T-helper 1 cell treated with Interleukin-12 subunit alpha and Interleukin-12 subunit beta and Interleukin-4 antibody, amounts not matched to agents 30 μg/mL and 1 μg/mL, for 36 hours (primary cell): ENCODE measurements around the gene ATP11A.

ENCODE experiments used
- H3K27ac Mint-ChIP-seq: one replicate; pipeline ENCODE4 v1.8.0; 2021; ENCODE audit warnings: mild to moderate bottlenecking, mixed read lengths
- H3K27me3 Mint-ChIP-seq: one replicate; pipeline ENCODE4 v1.8.0; 2021; ENCODE audit warnings: low read depth, mixed read lengths
- H3K36me3 Mint-ChIP-seq: one replicate; pipeline ENCODE4 v1.8.0; 2021; ENCODE audit warnings: low read depth, mixed read lengths
- H3K4me1 Mint-ChIP-seq: one replicate; pipeline ENCODE4 v1.8.0; 2021; ENCODE audit warnings: low read depth, mixed read lengths
- H3K4me3 Mint-ChIP-seq: one replicate; pipeline ENCODE4 v1.8.0; 2021; ENCODE audit warnings: mild to moderate bottlenecking, moderate library complexity, mixed read lengths
- H3K9me3 Mint-ChIP-seq: one replicate; pipeline ENCODE4 v1.8.0; 2021; ENCODE audit warnings: mixed read lengths

Gene ATP11A

DNA sequence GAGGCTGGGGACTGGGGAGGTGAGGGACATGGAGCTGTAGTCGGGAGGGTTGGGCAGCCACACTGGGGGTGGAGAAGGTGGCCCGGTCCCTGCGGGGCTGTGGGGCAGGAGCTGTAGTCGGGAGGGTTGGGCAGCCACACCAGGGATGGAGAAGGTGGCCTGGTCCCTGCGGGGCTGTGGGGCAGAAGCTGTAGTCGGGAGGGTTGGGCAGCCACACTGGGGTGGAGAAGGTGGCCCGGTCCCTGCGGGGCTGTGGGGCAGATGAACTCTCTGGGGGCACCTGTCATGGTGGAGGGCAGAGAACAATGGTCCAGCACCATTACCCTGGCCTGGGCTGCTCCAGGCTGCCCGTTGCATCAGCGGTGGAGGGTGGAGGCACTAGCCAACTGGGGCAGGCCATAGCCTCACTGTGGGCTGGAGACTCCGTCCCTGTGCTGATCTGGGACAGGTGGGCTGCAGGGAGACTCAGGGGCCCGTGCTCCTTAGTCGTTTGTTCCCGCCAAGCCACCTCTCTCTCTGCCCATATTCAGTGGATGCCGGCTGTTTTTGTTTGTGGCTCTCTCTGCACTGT is 51.4 kb downstream of the ATP11A start:
- Mint-ChIP-seq H3K27ac (no peak overlapping the region), H3K36me3 (no peaks in the 10 kb centered on the region), H3K4me3 (no peak overlapping the region), H3K4me1 (peaks cover 8% of the 10 kb centered on the region), H3K9me3 (no peaks in the 10 kb centered on the region), H3K27me3 (no peaks in the 10 kb centered on the region)

- H3K4me1 Mint-ChIP-seq: peaks cover 8% of the 10 kb centered on the region
- H3K9me3 Mint-ChIP-seq: no peaks in the 10 kb centered on the region
- no peak overlapping the region for H3K27ac Mint-ChIP-seq
Observed at GRCh38 chr13:112741835-112742570, 52.2 kb downstream of the ATP11A start.

DNA sequence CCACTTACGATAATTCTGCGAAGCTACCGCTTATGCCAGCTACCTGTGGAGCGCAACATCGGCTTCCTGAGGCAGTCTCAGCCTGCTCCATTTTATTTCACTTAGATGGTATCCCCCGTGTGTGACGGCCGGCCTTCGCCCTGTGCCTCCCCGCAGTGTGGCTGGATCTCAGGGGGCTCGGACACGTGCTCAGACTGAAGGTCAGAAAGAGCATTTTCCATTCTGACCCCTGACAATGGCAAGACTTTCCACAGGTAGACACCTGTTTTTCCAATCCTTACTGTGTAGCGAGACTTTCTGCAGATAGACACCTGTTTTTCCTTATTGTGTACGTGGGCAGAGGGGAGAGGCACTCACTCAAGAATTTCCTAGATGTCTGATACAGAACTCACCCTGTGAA is 52.7 kb downstream of the ATP11A start:
- Mint-ChIP-seq H3K4me1 (peaks cover 8% of the 10 kb centered on the region), H3K27me3 (no peaks in the 10 kb centered on the region), H3K4me3 (no peak overlapping the region), H3K27ac (no peak overlapping the region), H3K9me3 (no peaks in the 10 kb centered on the region), H3K36me3 (no peaks in the 10 kb centered on the region)

More at GRCh38 chr13:112741835-112742570, 52.2 kb downstream of the ATP11A start:
- Mint-ChIP-seq H3K4me3 (no peak overlapping the region), H3K36me3 (no peaks in the 10 kb centered on the region), H3K27me3 (no peaks in the 10 kb centered on the region)

DNA sequence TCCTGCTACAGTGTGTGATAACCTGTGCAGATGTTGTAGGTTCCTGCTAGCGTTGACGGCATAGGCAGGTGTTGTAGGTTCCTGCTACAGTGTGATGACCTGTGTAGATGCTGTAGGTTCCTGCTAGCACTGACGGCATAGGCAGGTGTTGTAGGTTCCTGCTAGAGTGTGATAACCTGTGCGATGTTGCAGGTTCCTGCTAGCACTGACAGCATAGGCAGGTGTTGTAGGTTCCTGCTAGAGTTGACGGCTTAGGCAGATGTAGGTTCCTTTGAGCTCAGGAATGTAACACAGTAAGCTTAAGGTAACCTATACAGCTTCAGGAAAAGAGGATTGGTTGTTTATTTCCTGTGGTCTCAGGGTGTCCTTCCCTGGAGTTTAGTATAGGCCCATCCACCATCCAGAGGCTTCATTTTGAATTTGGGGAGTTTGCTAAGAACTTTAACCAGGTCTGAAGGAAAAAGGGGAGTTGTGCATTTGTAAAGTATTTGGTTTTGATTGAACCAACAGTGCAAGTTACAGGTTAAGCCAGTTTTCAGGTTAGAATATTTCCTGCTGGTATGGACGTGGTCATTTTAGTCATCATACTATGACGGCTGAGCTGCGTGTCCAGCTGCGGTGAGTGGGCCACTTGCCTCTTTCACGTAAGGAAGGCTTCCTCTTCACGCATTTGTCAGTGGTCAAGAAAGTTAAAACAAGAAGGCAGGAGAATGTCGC is 53.8 kb downstream of the ATP11A start:
- H3K27ac Mint-ChIP-seq: no peak overlapping the region
- no peaks in the 10 kb centered on the region for H3K36me3 Mint-ChIP-seq
- H3K4me1 Mint-ChIP-seq: peaks cover 8% of the 10 kb centered on the region
- no peaks in the 10 kb centered on the region for H3K9me3 Mint-ChIP-seq
- H3K27me3 Mint-ChIP-seq: no peaks in the 10 kb centered on the region
- no peak overlapping the region for H3K4me3 Mint-ChIP-seq

- Mint-ChIP-seq H3K27ac (no peak overlapping the region), H3K4me3 (no peak overlapping the region), H3K9me3 (no peaks in the 10 kb centered on the region), H3K4me1 (peaks cover 9% of the 10 kb centered on the region), H3K36me3 (no peaks in the 10 kb centered on the region), H3K27me3 (no peaks in the 10 kb centered on the region)
Observed at GRCh38 chr13:112744168-112745021, 54.6 kb downstream of the ATP11A start.

DNA sequence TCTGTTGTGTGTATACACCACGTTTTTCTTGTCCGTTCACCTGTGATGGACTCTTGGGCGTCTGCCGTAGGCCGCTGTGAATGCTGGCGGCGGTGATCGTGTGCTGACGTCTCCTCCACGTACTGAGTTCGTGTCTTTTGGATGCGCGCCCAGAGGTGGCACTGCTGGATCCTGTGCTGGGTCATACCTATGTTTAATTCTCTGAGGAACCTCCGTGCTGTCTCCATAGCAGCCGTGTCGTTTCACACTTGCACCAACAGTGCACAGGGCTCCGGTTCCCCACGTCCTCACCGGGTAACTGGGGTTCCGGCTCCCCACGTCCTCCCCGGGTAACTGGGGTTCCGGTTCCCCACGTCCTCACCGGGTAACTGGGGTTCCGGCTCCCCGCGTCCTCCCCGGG is 56.2 kb downstream of the ATP11A start:
- H3K9me3 Mint-ChIP-seq: no peaks in the 10 kb centered on the region
- no peaks in the 10 kb centered on the region for H3K27me3 Mint-ChIP-seq
- H3K4me1 Mint-ChIP-seq: peaks cover 6% of the 10 kb centered on the region

GRCh38 chr13:112747256-112747655 is 57.4 kb downstream of the ATP11A start:
- Mint-ChIP-seq H3K27ac (no peak overlapping the region), H3K9me3 (no peaks in the 10 kb centered on the region), H3K4me3 (no peak overlapping the region)

More for the DNA sequence above, 56.2 kb downstream of the ATP11A start:
- Mint-ChIP-seq H3K4me3 (no peak overlapping the region), H3K36me3 (no peaks in the 10 kb centered on the region), H3K27ac (no peak overlapping the region)

GRCh38 chr13:112748947-112749735 is 59.3 kb downstream of the ATP11A start:
- H3K27ac Mint-ChIP-seq: no peak overlapping the region
- no peaks in the 10 kb centered on the region for H3K36me3 Mint-ChIP-seq
- H3K27me3 Mint-ChIP-seq: no peaks in the 10 kb centered on the region
- peaks cover 18% of the 10 kb centered on the region for H3K4me1 Mint-ChIP-seq
- no peak overlapping the region for H3K4me3 Mint-ChIP-seq
- no peaks in the 10 kb centered on the region for H3K9me3 Mint-ChIP-seq

More at GRCh38 chr13:112747256-112747655, 57.4 kb downstream of the ATP11A start:
- Mint-ChIP-seq H3K4me1 (peaks cover 12% of the 10 kb centered on the region), H3K36me3 (no peaks in the 10 kb centered on the region), H3K27me3 (no peaks in the 10 kb centered on the region)

DNA sequence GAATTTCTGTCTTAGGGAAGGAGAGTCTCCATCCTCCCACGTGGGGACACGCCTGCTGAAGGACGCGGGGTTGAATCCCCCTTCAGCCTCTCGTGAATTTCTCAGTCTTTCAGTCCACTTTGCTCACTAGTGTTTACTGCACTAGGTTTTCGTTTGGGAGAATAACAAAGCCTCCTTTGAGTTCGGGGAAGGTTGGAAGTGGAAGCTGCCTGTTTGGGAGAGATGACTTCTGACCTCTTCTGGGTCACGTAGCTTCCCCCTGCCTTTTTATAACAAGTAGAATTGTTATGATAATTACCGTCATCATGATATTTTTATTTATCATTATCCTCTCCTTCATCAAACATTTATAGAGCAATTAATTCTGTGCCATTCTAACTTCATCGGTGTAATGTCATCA is 60.7 kb downstream of the ATP11A start:
- H3K9me3 Mint-ChIP-seq: no peaks in the 10 kb centered on the region
- no peaks in the 10 kb centered on the region for H3K36me3 Mint-ChIP-seq
- H3K4me3 Mint-ChIP-seq: no peak overlapping the region
- no peak overlapping the region for H3K27ac Mint-ChIP-seq
- H3K27me3 Mint-ChIP-seq: no peaks in the 10 kb centered on the region
- H3K4me1 Mint-ChIP-seq: peaks cover 18% of the 10 kb centered on the region

DNA sequence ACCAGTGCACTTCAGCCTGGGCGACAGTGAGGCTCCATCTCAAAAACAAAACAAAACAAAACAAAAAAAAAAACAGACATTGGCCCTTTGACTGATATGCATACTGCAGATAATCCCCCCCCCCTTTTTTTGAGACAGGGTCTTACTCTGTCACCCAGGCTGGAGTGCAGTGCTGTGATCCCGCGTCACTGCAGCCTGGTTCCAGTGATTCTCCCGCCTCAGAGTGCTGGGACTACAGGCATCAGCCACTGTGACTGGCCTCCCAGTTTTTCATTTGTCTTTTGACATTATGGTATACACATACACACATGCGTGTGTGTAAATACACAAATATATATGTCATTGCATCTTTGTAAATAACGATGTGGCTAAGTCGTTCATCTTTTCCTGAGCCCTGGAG is 61.8 kb downstream of the ATP11A start:
- no peak overlapping the region for H3K27ac Mint-ChIP-seq
- no peaks in the 10 kb centered on the region for H3K27me3 Mint-ChIP-seq
- no peak overlapping the region for H3K4me3 Mint-ChIP-seq
- peaks cover 18% of the 10 kb centered on the region for H3K4me1 Mint-ChIP-seq
- no peaks in the 10 kb centered on the region for H3K9me3 Mint-ChIP-seq
- H3K36me3 Mint-ChIP-seq: no peaks in the 10 kb centered on the region

- H3K4me1 Mint-ChIP-seq: peaks cover 18% of the 10 kb centered on the region
- H3K9me3 Mint-ChIP-seq: no peaks in the 10 kb centered on the region
- no peak overlapping the region for H3K27ac Mint-ChIP-seq
- H3K4me3 Mint-ChIP-seq: no peak overlapping the region
- H3K36me3 Mint-ChIP-seq: no peaks in the 10 kb centered on the region
- H3K27me3 Mint-ChIP-seq: no peaks in the 10 kb centered on the region
Observed at GRCh38 chr13:112752211-112752610, 62.4 kb downstream of the ATP11A start.

- Mint-ChIP-seq H3K9me3 (no peaks in the 10 kb centered on the region), H3K27me3 (no peaks in the 10 kb centered on the region), H3K4me3 (no peak overlapping the region), H3K27ac (no peak overlapping the region), H3K4me1 (peaks cover 19% of the 10 kb centered on the region), H3K36me3 (no peaks in the 10 kb centered on the region)
Observed at GRCh38 chr13:112752711-112753541, 63.1 kb downstream of the ATP11A start.

DNA sequence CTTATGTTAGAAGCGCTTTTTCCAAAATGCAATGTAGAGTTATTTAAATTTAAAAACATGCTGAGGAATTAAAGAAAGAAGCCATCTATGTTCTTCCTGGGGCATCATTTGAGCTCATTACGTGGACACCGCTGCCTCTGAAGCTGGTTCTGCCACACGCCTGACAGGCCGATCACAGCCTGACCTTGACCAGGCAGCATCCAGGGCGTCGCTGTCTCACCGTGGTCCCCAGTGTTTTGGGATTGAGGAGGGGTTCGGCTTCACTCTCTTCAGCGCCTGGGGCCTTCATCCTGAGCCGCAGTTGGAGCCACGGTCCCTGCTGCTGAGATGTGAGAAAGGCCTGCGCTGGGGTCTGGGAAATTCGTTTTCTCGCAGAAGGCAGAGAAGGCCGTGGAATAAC is 64.0 kb downstream of the ATP11A start:
- H3K9me3 Mint-ChIP-seq: no peaks in the 10 kb centered on the region
- no peak overlapping the region for H3K27ac Mint-ChIP-seq
- no peaks in the 10 kb centered on the region for H3K27me3 Mint-ChIP-seq
- no peak overlapping the region for H3K4me3 Mint-ChIP-seq
- peaks cover 22% of the 10 kb centered on the region for H3K4me1 Mint-ChIP-seq
- H3K36me3 Mint-ChIP-seq: no peaks in the 10 kb centered on the region
